Measurements from ENCODE around the gene ALDH1A3.
A peak's percentile ranks its signal among the peaks of the same experiment; 100 is the strongest.

ALDH1A3 gene

DNA sequence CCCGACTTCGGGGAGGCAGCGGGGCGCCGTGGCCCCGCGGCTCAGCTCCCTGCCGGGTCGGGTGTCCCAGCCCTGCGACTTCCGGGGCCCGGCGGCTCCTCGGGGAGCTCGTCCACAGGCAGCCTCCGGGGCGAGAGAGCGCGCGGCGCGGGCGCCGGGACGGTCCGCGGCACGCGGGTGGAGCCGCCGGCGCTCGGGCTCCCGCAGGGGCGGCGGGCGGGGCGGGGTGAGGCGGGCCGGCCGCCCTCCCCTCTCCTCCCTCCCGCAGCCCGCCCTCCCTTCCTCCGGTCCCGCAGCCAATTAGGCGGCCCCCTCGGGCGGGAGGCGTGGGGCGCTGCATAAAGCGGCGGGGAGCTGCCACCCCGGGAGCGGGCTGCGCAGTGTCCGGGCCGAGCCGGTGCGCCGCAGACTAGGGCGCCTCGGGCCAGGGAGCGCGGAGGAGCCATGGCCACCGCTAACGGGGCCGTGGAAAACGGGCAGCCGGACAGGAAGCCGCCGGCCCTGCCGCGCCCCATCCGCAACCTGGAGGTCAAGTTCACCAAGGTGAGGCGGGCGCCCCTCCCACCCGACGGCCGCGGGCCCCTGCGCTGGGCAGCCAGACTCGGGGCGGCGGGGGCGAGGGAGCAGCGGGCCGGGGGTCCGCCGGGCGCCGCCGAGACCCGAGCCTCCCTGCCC is at the start of gene ALDH1A3:
ALDH1A3 (plus strand) TSS at position 368 of the 675 bp plus-strand sequence; CDS start at position 445, 77 bp downstream.
- H3K4me3 ChIP-seq (ENCODE audit: low read length), result peak within 1 kb of the TSS; percentile 71
- no peaks in the 10 kb centered on the region for H3K36me3 ChIP-seq (ENCODE audit: insufficient read depth, low read depth, low read length)
- no peaks in the 10 kb centered on the region for H3K9me3 ChIP-seq (ENCODE audit: insufficient read depth, low read depth, low read length)
- H3K4me1 ChIP-seq (ENCODE audit: insufficient read depth, low read length), result no peaks in the 10 kb centered on the region; the same call in 1 of the 2 replicates
- peaks cover 97% of the 10 kb centered on the region for H3K27me3 ChIP-seq (ENCODE audit: insufficient read depth, low read length)
- no peak within 1 kb of the TSS for H3K27ac ChIP-seq (ENCODE audit: low read length)
- no peak within 1 kb of the TSS for H3K9ac ChIP-seq (ENCODE audit: low read depth, low read length)

- Histone ChIP-seq H3K36me3 (ENCODE audit: insufficient read depth, low read depth, low read length) (no peaks in the 10 kb centered on the region), H3K27ac (ENCODE audit: low read length) (no peak overlapping the region), H3K4me3 (ENCODE audit: low read length) (no peak overlapping the region), H3K4me1 (ENCODE audit: insufficient read depth, low read length) (no peaks in the 10 kb centered on the region), H3K27me3 (ENCODE audit: insufficient read depth, low read length) (no peaks in the 10 kb centered on the region), H3K9ac (ENCODE audit: low read depth, low read length) (no peak overlapping the region), H3K9me3 (ENCODE audit: insufficient read depth, low read depth, low read length) (no peaks in the 10 kb centered on the region; the same call in 1 of the 2 replicates)
Observed at GRCh38 chr15:100831467-100831866, 48.2 kb upstream of the ALDH1A3 start.

GRCh38 chr15:100832149-100832942 is 47.3 kb upstream of the ALDH1A3 start:
- no peak overlapping the region for H3K27ac ChIP-seq (ENCODE audit: low read length)
- H3K9ac ChIP-seq (ENCODE audit: low read depth, low read length), result no peak overlapping the region
- H3K4me1 ChIP-seq (ENCODE audit: insufficient read depth, low read length), result no peaks in the 10 kb centered on the region
- no peaks in the 10 kb centered on the region for H3K27me3 ChIP-seq (ENCODE audit: insufficient read depth, low read length)
- H3K36me3 ChIP-seq (ENCODE audit: insufficient read depth, low read depth, low read length), result no peaks in the 10 kb centered on the region
- H3K4me3 ChIP-seq (ENCODE audit: low read length), result no peak overlapping the region
- H3K9me3 ChIP-seq (ENCODE audit: insufficient read depth, low read depth, low read length), result no peaks in the 10 kb centered on the region; the same call in 1 of the 2 replicates

DNA sequence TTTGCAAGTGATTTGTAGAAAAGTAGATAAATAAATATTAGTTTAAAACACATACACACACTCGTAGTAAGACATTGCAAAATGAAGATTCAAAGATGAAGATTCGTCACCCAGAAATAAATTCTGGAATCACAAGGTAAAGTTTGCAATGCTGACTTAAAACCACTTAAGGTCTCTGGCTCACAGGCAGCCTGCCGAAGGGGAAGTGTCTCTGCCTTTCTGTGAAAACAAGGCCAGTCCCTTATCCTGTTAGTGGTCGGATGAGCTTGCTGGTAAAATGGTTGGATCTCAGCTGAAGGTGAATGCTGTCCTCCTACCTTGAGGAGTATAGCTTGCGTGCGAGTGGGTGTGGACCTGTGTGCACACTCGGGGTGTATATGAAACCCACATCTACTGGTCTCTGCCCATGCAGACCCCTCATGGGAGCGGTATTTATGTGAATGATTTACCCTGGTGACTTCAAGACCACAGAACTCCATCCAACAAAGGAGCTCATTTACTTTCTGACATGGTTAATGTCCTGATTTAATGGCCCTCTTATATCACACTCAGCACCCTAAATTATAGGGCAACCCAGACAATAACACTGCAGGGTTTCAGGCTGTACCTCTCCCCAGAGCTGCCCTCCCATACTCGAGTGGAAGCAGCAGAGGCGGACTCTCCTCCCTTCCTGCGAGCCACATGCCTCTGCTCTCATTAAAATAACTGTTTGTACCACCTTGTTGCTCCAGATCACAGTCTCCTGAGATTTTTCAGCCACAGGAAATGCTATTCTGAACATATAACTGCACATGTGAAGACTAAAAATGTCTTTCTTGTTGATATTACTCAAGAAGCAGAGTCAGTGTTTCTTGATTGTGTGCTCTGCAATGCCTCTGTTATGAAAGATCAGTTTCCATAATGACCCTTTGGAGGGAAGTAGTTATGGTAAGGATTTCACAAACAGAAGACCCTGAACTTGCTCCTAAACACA is 45.9 kb upstream of the ALDH1A3 start:
- H3K36me3 ChIP-seq (ENCODE audit: insufficient read depth, low read depth, low read length), result no peaks in the 10 kb centered on the region
- H3K9me3 ChIP-seq (ENCODE audit: insufficient read depth, low read depth, low read length), result no peaks in the 10 kb centered on the region; the same call in 1 of the 2 replicates
- no peak overlapping the region for H3K27ac ChIP-seq (ENCODE audit: low read length)
- no peaks in the 10 kb centered on the region for H3K4me1 ChIP-seq (ENCODE audit: insufficient read depth, low read length)
- H3K4me3 ChIP-seq (ENCODE audit: low read length), result no peak overlapping the region
- H3K9ac ChIP-seq (ENCODE audit: low read depth, low read length), result no peak overlapping the region
- no peaks in the 10 kb centered on the region for H3K27me3 ChIP-seq (ENCODE audit: insufficient read depth, low read length)

DNA sequence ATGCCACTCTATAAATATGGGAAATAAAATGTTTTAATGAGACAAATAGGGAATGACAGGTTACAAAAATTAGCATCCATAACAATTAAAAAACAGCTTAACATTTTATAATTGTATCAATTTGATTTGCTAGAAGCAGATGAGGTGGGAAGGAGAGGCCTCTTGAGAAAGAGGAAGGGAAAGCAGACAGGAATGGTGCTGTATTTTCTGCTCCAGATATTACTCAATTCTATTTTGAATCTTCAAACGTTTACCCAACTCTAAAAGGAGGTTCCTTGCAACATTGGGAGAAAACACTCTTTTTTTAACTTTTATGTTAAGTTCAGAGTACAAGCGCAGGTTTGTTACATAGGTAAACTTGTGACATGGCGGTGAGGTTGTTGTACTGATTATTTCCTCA is 44.9 kb upstream of the ALDH1A3 start:
- Histone ChIP-seq H3K4me3 (ENCODE audit: low read length) (no peak overlapping the region), H3K27me3 (ENCODE audit: insufficient read depth, low read length) (no peaks in the 10 kb centered on the region), H3K27ac (ENCODE audit: low read length) (no peak overlapping the region), H3K4me1 (ENCODE audit: insufficient read depth, low read length) (no peaks in the 10 kb centered on the region), H3K36me3 (ENCODE audit: insufficient read depth, low read depth, low read length) (no peaks in the 10 kb centered on the region), H3K9me3 (ENCODE audit: insufficient read depth, low read depth, low read length) (no peaks in the 10 kb centered on the region; the same call in 1 of the 2 replicates), H3K9ac (ENCODE audit: low read depth, low read length) (no peak overlapping the region)

- no peaks in the 10 kb centered on the region; the same call in 1 of the 2 replicates for H3K9me3 ChIP-seq (ENCODE audit: insufficient read depth, low read depth, low read length)
- H3K27me3 ChIP-seq (ENCODE audit: insufficient read depth, low read length), result no peaks in the 10 kb centered on the region
- H3K9ac ChIP-seq (ENCODE audit: low read depth, low read length), result no peak overlapping the region
- H3K36me3 ChIP-seq (ENCODE audit: insufficient read depth, low read depth, low read length), result no peaks in the 10 kb centered on the region
- H3K4me1 ChIP-seq (ENCODE audit: insufficient read depth, low read length), result no peaks in the 10 kb centered on the region
- no peak overlapping the region for H3K4me3 ChIP-seq (ENCODE audit: low read length)
- no peak overlapping the region for H3K27ac ChIP-seq (ENCODE audit: low read length)
Observed at GRCh38 chr15:100835636-100836035, 44.0 kb upstream of the ALDH1A3 start.

- no peaks in the 10 kb centered on the region for H3K36me3 ChIP-seq (ENCODE audit: insufficient read depth, low read depth, low read length)
- H3K27ac ChIP-seq (ENCODE audit: low read length), result no peak overlapping the region
- H3K27me3 ChIP-seq (ENCODE audit: insufficient read depth, low read length), result no peaks in the 10 kb centered on the region
- H3K4me3 ChIP-seq (ENCODE audit: low read length), result no peak overlapping the region
- H3K9ac ChIP-seq (ENCODE audit: low read depth, low read length), result no peak overlapping the region
- H3K4me1 ChIP-seq (ENCODE audit: insufficient read depth, low read length), result no peaks in the 10 kb centered on the region
- H3K9me3 ChIP-seq (ENCODE audit: insufficient read depth, low read depth, low read length), result no peaks in the 10 kb centered on the region; the same call in 1 of the 2 replicates
Observed at GRCh38 chr15:100836501-100836900, 43.1 kb upstream of the ALDH1A3 start.

DNA sequence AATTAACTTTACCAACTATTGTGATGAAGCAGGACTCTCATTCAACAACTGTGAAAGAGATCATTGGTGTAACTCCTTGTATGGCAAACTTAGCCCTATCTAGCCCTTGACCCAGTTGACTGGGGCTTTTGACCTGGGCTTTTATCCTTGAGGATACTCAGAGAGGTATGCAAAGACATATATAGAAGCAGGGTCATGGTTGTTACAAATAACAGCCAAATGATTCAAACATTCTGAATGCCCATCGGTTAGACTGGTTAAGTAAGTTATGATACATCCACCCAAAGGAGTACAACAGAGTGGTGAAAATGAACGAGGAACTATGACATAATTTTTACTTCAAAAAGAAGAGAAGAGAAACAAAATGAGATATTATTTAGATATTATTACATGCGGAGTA is 38.2 kb upstream of the ALDH1A3 start:
- no peaks in the 10 kb centered on the region for H3K4me1 ChIP-seq (ENCODE audit: insufficient read depth, low read length)
- no peak overlapping the region for H3K27ac ChIP-seq (ENCODE audit: low read length)
- no peaks in the 10 kb centered on the region for H3K36me3 ChIP-seq (ENCODE audit: insufficient read depth, low read depth, low read length)
- H3K27me3 ChIP-seq (ENCODE audit: insufficient read depth, low read length), result no peaks in the 10 kb centered on the region
- H3K4me3 ChIP-seq (ENCODE audit: low read length), result no peak overlapping the region
- no peak overlapping the region for H3K9ac ChIP-seq (ENCODE audit: low read depth, low read length)
- no peaks in the 10 kb centered on the region for H3K9me3 ChIP-seq (ENCODE audit: insufficient read depth, low read depth, low read length)

GRCh38 chr15:100842756-100843730 is 36.6 kb upstream of the ALDH1A3 start:
- Histone ChIP-seq H3K4me3 (ENCODE audit: low read length) (no peak overlapping the region), H3K36me3 (ENCODE audit: insufficient read depth, low read depth, low read length) (no peaks in the 10 kb centered on the region), H3K9ac (ENCODE audit: low read depth, low read length) (no peak overlapping the region), H3K27ac (ENCODE audit: low read length) (no peak overlapping the region), H3K27me3 (ENCODE audit: insufficient read depth, low read length) (no peaks in the 10 kb centered on the region), H3K4me1 (ENCODE audit: insufficient read depth, low read length) (no peaks in the 10 kb centered on the region), H3K9me3 (ENCODE audit: insufficient read depth, low read depth, low read length) (no peaks in the 10 kb centered on the region)

DNA sequence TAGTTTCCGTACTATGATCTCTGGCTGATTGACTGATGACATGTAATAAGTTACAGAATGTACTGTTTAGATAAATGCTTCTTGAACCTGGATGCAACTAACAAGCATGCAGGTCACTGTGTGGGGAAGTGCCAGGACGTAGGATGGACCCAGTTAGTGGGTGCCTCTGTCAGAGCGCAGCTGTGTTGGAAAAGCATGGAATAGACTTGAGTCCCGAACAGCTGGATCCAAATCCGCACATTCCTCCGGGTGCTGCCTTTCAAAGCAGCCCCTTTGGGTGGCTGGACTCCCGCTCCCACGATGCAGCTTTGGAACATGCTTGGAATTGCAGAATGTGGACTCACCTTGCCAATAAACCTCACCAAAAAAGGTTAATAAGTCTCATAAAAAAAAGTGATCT is 35.5 kb upstream of the ALDH1A3 start:
- no peaks in the 10 kb centered on the region for H3K9me3 ChIP-seq (ENCODE audit: insufficient read depth, low read depth, low read length)
- no peak overlapping the region for H3K4me3 ChIP-seq (ENCODE audit: low read length)
- no peak overlapping the region for H3K9ac ChIP-seq (ENCODE audit: low read depth, low read length)
- no peak overlapping the region for H3K27ac ChIP-seq (ENCODE audit: low read length)
- no peaks in the 10 kb centered on the region; the same call in 1 of the 2 replicates for H3K27me3 ChIP-seq (ENCODE audit: insufficient read depth, low read length)
- H3K4me1 ChIP-seq (ENCODE audit: insufficient read depth, low read length), result no peaks in the 10 kb centered on the region
- H3K36me3 ChIP-seq (ENCODE audit: insufficient read depth, low read depth, low read length), result no peaks in the 10 kb centered on the region

All from iPS-20b (cell line).